WI38 (cell line): Measurements from ENCODE around the gene FTO.

Source experiments
- H3K4me3 ChIP-seq: 2 replicates; pipeline ENCODE4 v1.5.1; 2011; ENCODE audit warnings: low read depth, mild to moderate bottlenecking, control low read depth, low read length
- TF ChIP-seq, protein P1 (sequence below): IDR thresholded peaks from 2 replicates; pipeline ENCODE4 v1.5.1; 2012; ENCODE audit warnings: low read depth, mild to moderate bottlenecking, control low read depth, low read length

FTO gene

DNA sequence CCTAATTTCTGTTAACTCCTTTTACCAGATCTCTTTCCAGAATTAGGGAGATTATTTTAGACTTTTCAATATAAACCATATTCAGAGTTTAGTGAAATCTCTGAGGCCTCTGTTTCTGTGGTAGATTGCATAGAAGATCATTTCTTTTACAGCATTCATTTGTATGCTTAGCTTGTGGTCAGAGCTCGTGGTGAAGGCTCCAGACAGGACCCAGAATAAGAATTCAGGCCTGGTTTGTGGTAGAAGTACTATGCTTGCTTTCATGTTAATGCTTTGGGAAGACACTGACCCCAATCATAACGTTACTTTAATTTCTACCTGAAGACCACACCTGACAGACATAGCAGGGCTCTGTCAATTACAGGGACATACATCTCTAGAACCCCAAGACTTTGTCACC is 258.1 kb downstream of the FTO start:
- no peak overlapping the region for H3K4me3 ChIP-seq
- TF ChIP-seq, protein P1, sequence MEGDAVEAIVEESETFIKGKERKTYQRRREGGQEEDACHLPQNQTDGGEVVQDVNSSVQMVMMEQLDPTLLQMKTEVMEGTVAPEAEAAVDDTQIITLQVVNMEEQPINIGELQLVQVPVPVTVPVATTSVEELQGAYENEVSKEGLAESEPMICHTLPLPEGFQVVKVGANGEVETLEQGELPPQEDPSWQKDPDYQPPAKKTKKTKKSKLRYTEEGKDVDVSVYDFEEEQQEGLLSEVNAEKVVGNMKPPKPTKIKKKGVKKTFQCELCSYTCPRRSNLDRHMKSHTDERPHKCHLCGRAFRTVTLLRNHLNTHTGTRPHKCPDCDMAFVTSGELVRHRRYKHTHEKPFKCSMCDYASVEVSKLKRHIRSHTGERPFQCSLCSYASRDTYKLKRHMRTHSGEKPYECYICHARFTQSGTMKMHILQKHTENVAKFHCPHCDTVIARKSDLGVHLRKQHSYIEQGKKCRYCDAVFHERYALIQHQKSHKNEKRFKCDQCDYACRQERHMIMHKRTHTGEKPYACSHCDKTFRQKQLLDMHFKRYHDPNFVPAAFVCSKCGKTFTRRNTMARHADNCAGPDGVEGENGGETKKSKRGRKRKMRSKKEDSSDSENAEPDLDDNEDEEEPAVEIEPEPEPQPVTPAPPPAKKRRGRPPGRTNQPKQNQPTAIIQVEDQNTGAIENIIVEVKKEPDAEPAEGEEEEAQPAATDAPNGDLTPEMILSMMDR = no peak

DNA sequence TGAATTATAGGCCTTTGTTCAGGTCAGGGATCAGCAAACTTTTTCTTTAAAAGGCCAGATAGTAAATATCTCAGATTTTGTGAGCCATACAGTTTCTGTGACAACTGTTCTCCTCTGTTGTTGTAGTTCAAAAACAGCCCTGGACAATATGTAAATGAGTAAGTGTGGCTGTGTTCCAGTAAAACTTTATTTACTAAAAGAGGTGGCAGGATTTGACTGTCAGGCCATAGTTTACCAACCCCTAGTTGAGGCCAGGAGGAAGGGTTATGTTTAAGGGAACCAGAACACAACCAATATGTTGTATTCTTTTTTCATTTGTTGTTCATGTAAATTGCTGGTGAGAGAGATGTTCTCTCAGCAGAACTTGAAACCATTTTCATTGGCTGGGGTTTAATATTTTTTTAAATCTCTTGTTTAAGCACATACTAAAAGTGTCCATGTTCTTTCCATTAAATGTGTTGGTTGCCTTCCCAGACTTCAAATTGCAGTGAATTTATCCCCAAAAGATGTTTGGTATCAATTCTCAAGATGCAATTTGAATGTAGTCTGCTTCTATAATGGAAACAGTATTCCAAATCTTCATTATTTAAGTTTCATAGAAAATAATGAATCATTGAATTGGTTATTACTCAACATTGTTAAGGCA is 260.3 kb downstream of the FTO start:
- no peak overlapping the region for H3K4me3 ChIP-seq
- TF ChIP-seq, protein P1 = no peak

DNA sequence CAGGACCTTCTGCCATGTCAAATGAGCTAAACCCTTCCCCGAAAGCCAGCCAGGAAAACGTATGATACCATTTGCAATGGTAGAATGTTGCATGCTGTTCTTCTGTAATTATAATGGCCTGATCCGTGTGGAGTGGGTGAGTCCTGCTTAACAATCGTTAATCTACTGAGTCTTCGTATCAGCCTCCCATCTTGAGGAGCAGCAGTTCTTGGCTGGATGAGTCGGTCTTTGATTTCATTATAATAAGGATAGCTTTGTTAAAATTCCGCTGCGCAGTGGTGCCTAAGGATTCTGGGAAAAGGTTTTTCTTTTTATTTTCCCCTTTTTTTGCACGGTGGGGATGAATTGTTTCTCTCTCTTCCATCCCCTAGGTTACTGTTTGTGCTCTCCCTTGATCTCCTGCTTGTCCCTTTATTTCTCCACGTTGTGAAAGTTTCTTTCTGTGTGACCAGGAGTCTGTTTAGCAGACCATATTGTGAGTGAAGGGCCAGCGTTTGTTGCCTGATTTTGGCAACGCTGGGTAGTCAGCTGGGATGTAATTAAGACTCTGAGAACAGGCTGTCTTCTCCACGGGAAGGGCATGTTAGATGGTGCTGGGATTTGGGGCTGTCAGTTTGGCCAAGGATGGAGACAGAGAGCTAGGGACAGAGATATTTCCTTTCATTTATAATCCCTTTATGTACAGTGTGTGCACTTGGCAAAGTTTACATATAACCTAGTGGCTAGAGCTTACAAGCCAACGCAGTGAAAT is 263.0 kb downstream of the FTO start:
- TF ChIP-seq, protein P1 = no peak
- no peak overlapping the region for H3K4me3 ChIP-seq

DNA sequence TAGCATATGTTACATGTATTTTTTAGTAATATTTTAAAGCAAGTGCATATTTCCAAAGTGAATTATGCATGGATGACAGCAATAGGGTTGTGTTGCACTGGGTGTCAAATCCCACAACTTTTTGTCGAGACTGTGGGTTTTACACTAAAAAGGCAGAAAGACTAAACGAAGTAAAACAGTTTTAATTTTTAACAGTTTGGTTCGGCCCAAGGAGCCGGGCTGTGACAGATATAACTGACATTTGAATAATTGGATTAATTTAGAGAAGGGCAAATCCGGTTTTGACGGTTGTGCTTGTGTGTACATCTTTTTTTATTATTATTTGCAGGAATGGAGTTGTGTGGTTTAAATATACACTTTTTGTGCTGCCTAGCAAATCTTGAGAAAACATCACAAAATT is 263.6 kb downstream of the FTO start:
- TF ChIP-seq, protein P1 = no peak
- H3K4me3 ChIP-seq = no peak overlapping the region

DNA sequence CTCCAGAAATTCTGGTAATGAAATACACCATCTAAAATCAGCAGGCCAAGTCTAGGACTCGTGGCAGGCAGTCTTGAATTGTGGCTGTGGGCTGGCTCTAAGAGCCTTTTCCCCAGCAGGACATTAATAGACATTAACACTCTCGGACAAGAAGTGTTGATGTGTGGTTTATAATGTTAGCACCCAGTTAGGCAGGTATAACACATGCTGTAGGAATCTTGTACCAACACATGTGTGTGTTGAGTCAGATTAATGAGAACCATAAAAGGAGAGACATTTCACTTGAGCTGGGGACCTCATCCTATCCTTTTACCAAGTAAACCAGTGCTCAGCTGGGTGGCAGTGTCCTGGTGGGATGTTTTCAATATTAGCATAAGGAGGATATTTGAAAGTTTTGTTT is 264.5 kb downstream of the FTO start:
- H3K4me3 ChIP-seq = no peak overlapping the region
- TF ChIP-seq, protein P1 = no peak

DNA sequence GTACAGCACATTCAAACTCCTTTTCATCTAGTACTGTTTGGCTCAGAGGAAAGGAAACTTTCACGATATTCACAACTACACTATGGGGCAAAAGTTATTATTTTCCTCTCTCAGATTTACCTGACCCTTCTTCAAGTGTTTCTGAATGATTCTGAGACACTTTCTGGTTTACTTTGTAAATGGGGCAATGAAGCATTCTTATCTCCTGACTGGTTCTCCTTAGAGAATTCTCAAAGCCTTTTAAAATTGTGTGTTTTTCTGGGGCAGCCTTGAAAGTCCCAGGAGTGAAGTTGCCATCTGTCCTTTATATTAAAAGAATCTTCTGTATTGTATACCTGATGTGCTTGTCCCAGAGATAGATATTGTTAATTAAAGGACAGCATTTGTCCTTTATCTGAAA is 264.9 kb downstream of the FTO start:
- no peak overlapping the region for H3K4me3 ChIP-seq
- TF ChIP-seq, protein P1 = no peak

DNA sequence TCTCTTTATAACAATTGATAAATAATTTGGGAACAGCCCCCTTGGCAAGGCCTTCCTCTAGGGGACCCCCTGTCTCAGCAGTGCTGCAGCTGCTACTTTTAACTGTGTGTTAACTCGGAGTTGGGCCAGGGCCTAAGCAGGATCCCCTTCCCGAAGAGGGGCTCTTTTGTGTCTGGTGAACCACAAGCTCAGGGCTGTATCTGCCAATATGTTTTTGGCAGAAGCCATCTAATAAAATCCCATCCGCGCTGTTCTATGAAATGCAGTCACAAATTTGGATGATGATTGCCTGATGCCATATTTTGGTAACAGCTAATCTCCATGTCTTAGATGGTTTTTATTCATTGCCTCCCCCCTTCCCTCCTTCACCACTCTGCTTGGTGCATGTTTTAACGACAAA is 267.7 kb downstream of the FTO start:
- TF ChIP-seq, protein P1 = no peak

More for the DNA sequence above, 267.7 kb downstream of the FTO start:
- no peak overlapping the region for H3K4me3 ChIP-seq
